DMS 273 (cell line): ENCODE results near the gene CGNL1.

Experiments used
- DNase-seq: peaks from one replicate; lab custom pipeline; 2025; ENCODE audit not compliant: unreplicated experiment; lab: John Stamatoyannopoulos, UW

Gene CGNL1

GRCh38 chr15:57353317-57353804 is 22.9 kb upstream of the CGNL1 start:
- no peak for DNase-seq

DNA sequence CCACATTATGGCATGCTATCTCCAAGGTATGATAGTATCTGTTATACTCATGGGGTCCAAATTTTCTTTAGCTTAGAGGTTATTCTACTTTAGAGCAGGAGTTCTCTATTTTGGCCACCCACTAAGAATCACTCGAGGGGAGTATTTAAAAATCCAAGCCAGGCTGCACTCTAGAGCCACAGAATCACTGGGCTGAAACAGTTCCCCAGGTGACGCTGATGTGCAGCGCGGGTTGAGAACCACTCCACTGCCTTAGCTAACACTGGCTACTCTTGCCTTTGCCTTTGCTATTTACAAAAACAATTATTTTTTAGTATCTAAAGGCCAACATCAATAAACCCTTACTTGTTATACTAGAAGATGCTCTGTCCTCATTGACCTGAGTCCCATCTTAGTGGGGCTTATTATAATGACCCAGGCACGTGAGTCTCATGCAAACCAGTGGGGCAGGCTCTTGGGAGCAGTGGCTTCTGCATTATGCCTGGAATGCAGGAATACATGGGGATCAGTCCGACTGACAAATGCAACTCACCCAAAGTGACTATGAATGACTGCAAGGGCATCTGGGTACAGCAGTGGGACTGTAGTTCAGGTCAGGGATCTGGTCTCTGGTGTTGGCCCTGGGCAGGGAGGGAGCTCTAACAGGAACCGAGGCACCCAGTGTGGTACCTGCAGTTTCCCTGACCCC is 21.7 kb upstream of the CGNL1 start:
- no peak for DNase-seq

DNA sequence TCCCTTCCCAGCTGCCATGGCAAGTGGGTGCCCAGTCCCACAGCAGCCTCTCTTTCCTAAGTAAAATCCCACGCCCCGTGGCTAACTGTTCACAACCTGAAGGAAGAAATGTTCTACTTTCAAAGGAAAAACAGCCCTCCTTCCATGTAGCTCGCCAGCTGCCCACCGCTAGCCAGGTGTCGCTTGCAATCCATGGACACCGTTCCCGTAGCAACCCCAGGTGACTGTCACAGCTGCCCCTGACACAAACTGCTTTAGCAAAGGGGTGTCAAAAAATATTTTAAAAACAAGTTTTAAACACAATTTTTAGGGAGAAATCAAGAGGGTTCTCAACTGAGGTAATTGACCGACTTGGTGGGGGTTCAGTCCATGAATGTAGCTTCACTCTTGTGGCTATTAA is 21.0 kb upstream of the CGNL1 start:
- DNase-seq, result no peak

DNA sequence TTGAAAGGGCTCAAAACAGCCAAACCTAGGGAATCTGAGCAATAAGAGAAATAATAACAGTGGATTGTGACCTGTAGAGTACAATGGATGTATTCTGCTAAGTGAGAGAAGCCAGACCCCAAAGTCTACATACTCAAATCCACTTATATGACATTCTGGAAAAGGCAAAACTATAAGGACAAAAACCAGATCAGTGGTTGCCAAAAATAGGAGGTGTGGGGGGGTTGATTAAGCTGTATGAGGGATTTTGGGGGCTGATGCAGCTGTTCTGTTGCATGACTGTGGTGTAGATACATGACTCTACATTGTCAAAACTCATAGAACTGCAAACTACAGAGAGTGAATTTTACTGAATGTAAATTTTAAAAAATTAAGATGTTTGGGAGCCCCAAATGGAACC is 20.1 kb upstream of the CGNL1 start:
- no peak for DNase-seq

DNA sequence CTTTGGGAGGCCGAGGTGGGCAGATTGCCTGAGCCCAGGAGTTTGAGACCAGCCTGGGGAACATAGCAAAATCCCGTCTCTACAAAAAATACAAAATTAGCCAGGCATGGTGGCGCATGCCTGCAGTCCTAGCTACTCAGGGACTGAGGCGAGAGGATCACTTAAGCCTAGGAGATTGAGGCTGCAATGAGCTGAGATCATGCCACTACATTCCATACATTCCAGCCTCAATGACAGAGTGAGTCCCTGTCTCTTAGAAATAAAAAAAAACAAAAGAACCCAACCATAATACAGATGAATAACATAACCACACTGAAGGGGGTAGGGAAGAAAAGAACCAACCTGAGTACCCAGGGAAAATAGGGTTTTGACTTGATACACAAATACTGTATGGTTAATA is 19.7 kb upstream of the CGNL1 start:
- DNase-seq, result no peak

DNA sequence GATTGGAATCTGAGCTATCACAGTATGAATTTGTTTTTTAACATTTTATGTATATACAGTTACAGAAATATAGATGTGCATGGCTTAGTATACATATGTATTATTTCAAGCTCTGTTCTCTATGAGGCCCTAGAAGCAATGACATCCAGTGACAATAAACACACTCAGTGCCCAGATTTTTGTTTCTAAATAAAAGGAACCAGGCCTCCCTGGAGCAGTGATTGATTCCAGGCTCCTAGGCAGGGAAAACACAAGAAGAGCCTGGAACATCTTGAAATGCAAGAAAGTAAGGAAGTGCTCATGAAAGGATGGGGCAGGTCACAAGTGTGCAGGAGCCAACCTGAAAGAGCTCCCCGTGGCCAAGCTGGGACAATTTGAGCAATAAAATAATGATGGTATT is 18.5 kb upstream of the CGNL1 start:
- DNase-seq, result no peak

DNA sequence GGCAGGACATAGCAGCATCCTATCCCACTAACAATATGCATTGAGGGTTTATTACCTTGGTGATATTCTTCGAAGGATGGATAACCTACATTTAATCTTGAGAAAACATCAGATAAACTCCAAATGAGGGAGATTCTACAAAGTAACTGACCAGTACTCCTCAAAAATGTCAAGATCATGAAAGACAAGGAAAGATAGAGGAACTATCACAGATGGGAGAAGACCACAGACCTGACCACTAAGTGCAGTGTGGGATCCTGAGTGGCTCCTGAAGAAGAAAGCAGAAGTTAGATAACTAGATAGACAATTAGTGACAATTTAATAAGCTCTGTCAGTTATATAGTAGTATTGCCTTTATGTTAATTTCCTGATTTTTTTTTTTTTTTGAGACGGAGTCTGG is 17.7 kb upstream of the CGNL1 start:
- no peak for DNase-seq

DNA sequence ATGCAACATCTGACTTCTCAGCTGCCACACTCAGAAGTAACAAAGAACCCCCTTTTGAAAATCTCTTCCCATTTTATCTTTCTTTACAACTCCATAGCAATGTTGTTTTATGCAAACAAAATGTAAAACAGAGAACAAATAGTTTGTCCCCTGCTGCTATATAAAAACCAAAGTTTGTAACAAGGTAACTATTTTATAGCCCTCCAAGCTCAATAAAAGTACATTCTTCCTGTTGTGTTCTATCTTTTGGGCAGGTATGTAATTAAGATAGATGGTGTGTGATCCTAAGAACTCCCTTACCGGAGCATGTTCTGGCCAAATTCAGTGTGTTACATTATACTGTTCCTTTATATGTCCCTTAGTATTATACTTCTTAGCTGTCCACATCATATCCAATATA is 12.6 kb upstream of the CGNL1 start:
- no peak for DNase-seq

DNA sequence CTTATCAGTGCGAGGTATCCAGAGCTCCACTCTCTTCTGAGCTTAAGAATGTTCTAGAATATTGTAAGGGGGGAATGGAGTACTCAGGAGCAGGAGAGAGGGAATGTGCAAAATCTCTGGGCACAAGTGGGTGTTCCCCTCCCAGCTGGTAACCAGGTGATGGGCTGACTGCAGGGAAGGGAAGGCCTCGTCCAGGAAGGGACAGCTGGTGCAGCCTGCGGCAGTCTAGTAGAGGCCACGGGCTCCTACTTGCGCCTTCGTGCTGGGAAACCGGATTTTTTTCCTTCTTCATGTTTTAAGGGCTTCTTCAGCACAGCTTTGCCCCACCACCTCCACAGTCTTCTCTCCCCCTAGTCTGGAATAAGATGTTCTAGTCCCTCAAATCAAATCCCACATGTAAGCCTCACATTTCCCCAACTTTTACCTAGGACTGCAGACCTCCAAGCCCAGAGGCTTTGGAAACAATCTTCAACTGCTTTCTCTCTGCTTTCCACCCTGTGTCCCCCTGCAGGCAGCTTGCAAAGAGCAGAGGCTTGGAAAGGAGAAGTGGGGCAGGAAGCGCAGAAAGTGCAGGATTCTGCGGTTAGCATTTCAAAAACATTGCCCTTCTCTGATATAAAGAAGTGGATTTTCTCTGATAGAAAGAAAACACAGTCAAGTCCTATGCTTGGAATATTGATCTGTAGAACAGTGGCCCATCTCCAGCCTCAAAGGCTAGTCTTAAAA is 11.9 kb upstream of the CGNL1 start:
- DNase-seq, result peak; percentile 14

DNA sequence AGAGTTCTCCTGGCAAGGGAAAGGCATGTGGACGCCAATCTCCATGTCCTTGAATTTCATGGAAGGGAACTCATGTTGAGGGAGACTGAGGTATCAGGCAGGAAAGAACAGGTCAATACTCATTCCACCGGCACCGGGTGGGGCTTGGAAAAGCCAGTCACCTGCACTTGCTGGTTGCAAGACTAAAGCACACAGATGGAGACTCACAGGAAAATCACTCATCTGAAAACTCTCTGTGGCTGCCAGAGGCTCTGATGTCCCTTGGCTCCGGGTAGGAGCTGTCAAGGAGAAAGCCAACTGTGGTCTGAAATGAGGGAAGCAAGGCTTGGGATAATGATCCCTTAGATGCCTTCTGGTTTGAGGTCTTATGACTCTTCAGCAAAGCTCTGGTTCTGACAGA is 8.7 kb upstream of the CGNL1 start:
- no peak for DNase-seq

GRCh38 chr15:57370929-57371328 is 5.4 kb upstream of the CGNL1 start:
- DNase-seq, result no peak

DNA sequence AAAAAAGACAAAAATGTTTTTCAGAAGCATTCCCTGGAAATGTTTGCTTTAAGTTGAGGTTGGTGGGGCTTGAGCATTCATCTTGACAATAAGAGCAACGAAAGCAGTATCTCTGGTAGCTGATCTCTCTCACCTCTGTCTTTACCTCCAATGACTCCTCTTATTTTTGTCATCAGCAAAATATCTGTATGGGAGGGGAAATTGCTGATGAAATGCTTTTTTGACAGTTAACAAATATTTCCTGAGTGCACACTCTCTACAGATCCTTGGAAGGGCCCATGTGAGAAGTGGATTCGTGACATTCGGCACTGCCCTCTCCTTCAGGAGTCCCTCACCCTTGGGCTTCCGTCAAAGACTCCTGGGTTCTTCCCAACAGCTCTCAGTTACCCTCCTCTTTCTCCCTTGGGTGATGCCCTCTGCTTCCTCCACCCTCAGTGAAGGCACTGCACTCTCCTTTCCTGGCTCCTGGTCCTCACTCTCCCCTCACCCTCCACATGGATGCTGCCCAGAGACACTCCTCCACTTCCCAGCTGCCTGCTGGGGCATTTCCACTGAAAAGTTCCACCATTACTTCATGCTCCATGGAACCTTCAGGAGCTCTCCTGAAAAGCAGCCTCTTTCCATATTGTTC is 2.9 kb upstream of the CGNL1 start:
- DNase-seq, result no peak

DNA sequence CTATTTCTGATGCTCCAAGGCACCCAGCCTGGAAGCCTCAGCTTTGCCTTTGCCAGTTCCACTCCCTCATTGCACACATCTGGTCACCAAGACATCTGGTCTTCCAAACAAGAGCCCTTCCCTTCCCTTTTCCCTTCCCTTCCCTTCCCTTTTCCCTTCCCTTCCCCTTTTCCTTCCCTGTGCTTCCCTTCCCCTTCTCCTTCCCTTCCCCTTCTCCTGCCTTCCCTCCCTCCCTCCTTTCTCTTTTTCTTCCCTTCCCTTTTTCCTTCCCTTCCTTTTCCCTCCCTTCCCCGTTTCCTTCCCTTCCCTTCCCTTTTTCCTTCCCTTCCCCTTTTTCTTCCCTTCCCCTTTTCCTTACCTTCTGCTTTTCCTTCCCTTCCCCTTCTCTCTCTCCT is 2.4 kb upstream of the CGNL1 start:
- DNase-seq, result no peak

DNA sequence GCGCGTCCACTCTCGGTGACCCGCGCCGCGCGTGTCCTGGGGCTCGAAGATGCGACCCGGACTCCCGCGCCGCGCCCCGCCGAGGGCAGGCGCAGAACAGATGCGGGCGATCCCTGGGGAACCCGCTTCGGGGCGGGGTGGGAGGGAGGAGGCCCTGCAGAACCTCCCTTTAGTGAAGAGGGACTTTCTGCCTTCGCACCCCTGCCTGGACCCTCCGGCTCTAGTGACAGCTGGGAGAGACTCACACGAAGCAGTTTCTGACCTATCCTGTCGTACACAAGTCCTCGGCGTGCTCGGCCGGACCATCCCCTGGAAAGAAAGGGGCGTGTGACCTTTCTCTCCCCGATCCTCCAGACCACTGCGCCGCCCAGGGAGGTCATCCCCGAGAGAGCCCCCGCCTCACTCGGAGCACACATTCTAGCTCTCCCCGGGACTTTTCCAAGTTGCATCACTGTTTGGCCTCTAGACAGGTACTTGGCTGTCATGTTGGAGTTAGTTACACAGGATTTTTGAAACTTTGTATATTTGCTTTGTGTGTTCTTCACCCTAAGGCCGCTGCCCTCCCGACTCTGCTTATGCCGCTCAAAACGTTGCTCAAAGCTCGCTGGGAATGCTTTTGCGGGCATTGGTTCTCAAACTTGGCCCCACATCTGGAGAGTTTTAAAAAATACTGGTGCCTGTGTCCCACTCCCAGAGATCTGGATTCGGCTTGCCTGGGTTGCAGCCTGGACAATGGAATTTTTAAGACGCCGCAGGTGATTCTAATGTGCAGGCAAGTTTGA is 582 bp downstream of the CGNL1 start:
- DNase-seq, result peak; percentile 57

- DNase-seq, result no peak
These were observed 1.2 kb downstream of the CGNL1 start for GRCh38 chr15:57377478-57377847.

GRCh38 chr15:57379487-57379886 is 3.2 kb downstream of the CGNL1 start:
- DNase-seq, result no peak

- no peak for DNase-seq
These were observed 4.5 kb downstream of the CGNL1 start for GRCh38 chr15:57380854-57381253.

- DNase-seq, result peak; percentile 31
These were observed 5.9 kb downstream of the CGNL1 start for GRCh38 chr15:57382215-57382614.

DNA sequence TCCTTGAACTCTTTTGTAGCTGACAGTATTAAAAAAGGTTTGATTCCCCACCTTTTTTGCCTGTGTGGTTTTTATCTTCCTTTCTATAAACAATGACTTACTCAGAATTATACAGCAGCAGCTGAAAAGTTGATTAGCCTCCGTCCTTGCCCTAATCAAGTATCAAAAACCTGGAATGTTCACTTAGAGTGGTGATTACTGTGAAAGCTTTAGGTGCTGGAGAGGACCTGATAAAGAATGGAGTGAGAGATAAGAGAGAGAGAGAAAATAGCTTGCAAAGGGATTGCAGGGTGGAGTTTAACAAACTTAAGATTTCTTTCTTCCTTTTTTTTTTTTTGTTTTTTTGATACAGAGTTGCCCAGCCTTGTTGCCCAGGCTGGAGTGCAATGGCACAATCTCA is 6.7 kb downstream of the CGNL1 start:
- no peak for DNase-seq

- DNase-seq, result no peak
These were observed 7.7 kb downstream of the CGNL1 start for GRCh38 chr15:57384024-57384423.

DNA sequence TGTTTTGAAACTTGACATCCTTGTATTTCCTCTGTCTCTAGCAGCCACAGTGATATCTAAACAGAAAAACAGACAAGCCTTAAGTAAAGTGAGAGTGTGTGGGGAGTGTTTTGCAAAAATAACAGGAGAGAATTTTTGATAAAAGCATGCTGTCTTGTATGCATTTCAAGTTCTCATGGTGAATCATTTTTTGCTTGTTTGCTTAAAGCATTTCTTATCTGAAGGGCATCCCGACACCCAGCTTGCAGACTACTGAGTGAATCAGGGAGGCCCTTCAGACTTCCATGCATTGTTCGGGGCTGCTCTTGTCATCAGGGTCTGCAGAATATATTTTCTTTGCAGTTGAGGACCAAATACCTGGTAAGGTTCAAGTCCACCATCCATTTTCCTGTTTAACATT is 8.5 kb downstream of the CGNL1 start:
- DNase-seq, result no peak
